ENCODE measurements around the gene C1orf52. TPM values are rescaled to one million over a fixed set of nuclear protein-coding genes. Genes with fewer than 3 reads are reported as not detected.

C1orf52 gene
- total and polyA plus RNA-seq, 9 of the 15 experiments (the other 6 are each of a cell fraction or from before 2014, with no cell fraction given) = 17.0 to 38.5 (median 33.0) TPM

DNA sequence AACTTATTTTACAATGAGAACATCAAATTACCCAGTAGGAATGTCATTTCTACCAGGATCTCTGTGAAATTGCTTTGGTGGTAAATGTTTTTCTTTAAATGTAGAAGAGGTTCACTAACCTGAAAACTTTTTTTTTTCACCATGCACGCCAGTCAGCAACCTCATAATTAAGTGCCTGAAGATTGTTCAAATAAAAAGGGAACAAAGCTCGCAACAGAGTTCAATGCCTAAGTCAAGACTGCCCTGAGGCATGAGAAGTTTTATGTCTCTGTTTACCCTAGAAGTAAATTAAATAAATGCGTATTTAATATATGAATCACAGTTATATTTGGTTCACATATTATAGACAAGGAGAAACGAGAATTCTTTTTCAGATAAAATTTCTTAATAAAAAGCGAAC, 44.8 kb downstream of the C1orf52 start (continued):
- TF ChIP-seq ZBTB40 (IDR thresholded peaks at IDR 0.05) (no peak), ZBTB40 (CRISPR knock-in tag; IDR thresholded peaks at IDR 0.05) (no peak), CBX3 (IDR thresholded peaks at IDR 0.05; ENCODE audit: borderline replicate concordance in 1 of 2, low read length in 2 of 2) (no peak), SMC3 (conservative IDR thresholded peaks at IDR 0.05; ENCODE audit: insufficient read depth, low read depth, low read length) (no peak), HMG20A (CRISPR knock-in tag; conservative IDR thresholded peaks at IDR 0.05) (no peak), ZNF263 (CRISPR knock-in tag; IDR thresholded peaks at IDR 0.05; ENCODE audit: borderline replicate concordance) (no peak), NELFE (IDR thresholded peaks at IDR 0.05; ENCODE audit: insufficient read depth, insufficient read length) (no peak), NCOR1 (IDR thresholded peaks at IDR 0.05) (no peak), NEUROD1 (IDR thresholded peaks at IDR 0.05; ENCODE audit: borderline replicate concordance, low read depth, low read length, partially characterized antibody) (no peak), KLF1 (tag; IDR thresholded peaks at IDR 0.05) (no peak)
